ENCODE measurements around the gene MCMBP.

DNA sequence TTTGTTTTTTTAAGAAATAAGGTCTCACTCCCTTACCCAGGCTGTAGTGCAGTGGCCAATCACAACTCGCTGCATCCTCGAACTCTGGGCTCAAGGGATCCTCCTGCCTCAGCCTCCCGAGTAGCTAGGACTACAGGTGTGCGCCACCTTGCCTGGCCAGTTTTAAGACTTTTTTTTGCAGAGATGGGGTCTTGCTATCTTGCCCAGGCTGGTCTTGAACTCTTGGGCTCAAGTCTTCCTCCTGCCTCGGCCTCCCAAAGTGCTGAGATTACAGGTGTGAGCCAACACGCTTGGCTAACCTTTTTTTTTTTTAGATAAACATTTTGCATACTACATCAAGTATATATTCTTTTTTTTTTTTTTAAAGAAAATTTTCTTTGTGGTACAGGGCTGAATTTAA lies 38.0 kb upstream of the MCMBP start:
- TF ChIP-seq, protein P1, sequence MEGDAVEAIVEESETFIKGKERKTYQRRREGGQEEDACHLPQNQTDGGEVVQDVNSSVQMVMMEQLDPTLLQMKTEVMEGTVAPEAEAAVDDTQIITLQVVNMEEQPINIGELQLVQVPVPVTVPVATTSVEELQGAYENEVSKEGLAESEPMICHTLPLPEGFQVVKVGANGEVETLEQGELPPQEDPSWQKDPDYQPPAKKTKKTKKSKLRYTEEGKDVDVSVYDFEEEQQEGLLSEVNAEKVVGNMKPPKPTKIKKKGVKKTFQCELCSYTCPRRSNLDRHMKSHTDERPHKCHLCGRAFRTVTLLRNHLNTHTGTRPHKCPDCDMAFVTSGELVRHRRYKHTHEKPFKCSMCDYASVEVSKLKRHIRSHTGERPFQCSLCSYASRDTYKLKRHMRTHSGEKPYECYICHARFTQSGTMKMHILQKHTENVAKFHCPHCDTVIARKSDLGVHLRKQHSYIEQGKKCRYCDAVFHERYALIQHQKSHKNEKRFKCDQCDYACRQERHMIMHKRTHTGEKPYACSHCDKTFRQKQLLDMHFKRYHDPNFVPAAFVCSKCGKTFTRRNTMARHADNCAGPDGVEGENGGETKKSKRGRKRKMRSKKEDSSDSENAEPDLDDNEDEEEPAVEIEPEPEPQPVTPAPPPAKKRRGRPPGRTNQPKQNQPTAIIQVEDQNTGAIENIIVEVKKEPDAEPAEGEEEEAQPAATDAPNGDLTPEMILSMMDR (conservative IDR thresholded peaks at IDR 0.05; ENCODE audit: low read depth, low read length), result no peak
- TF ChIP-seq EZH2 (IDR thresholded peaks at IDR 0.05; ENCODE audit: low read length, unreplicated experiment), result no peak
- no peak for TF ChIP-seq EZH2phosphoT487 (IDR thresholded peaks at IDR 0.05; ENCODE audit: borderline replicate concordance, low read length)

Measured in PC-3 (cell line).